NCI-H2107 treated with DMSO at 0.1 percent for 48 hours (cell line): ENCODE measurements around the gene ROBO3.

Experiments
- DNase-seq: peaks from one replicate; lab custom pipeline; 2025; ENCODE audit not compliant: unreplicated experiment; lab: John Stamatoyannopoulos, UW

The ROBO3 gene

DNA sequence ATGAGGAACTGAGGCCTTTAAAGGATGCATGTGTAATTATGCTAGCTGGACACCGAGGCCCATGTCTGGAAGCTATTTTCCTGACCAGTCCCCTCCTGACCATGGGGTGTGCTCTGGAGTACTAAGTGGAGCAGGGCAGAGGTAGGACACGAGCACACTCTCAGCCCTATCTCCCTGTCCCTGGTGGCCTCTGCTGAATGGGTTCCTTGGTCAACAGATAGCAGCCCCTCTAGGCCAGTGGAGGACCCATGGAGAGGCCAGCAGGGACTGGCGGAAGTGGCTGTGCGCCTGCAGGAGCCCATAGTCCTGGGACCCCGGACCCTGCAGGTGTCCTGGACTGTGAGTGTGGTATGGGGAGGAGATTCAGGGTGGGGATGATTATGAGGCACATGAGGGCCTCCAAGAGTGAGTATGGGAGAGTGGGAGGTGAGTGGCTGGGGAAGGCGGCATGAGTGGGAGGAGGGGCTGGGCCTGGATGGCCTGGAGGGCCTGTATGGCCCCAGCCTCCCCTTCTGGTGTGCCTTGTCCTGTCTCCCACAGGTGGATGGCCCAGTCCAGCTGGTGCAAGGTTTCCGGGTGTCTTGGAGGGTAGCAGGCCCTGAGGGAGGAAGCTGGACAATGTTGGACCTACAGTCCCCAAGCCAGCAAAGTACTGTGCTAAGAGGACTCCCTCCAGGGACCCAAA, 9.5 kb downstream of the ROBO3 start:
- DNase-seq, result no peak

DNA sequence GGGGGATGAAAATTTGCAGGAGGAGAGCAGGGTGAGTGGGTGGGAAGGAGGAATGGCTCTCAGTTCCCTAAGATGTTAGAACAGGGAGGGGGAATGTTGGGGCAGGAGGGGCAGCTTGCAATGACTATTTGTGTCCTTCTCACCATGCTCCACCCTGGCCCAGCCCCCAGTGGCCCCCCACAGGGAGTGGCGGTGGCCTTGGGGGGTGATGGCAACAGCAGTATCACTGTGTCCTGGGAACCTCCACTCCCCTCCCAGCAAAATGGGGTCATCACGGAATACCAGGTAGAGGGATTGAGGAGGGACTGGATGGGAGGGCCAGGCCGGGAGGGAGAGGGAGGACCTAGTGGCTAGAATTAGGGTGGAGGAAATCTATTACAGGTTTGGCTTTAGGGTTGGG, 10.2 kb downstream of the ROBO3 start:
- DNase-seq, result no peak

DNA sequence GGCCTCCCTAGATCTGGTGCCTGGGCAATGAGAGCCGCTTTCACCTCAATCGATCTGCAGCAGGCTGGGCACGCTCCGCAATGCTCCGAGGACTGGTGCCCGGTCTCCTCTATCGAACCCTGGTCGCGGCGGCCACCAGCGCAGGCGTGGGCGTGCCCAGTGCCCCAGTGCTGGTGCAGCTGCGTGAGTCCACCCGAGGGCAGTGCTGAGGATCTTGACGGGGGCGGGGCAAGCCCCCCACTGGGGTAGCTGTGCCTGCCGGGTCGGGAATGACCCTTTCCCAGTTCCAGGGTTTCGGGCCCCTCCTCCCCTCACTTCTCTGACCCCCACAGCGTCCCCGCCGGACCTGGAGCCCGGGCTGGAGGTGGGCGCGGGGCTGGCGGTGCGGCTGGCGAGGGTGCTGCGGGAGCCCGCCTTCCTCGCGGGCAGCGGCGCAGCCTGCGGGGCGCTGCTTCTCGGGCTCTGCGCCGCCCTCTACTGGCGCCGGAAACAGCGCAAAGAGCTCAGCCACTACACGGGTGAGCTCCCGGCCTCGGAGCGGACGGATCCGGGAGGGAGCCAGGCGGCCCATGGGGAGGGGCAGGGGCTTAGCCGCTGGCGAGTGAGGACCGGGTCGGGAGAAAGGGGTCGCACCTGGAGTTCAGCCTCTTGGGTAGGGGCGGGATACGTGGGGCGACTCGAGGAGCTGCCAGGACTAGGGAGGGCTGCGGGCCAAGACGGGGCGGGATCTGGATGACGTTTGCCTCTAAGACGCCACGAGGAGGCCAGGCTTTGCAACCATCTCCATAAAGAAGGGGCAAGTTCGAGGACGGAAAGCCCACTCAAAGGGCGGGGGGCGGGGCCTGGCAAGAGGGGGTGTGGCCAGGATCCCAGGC, 10.9 kb downstream of the ROBO3 start:
- DNase-seq, result no peak

DNA sequence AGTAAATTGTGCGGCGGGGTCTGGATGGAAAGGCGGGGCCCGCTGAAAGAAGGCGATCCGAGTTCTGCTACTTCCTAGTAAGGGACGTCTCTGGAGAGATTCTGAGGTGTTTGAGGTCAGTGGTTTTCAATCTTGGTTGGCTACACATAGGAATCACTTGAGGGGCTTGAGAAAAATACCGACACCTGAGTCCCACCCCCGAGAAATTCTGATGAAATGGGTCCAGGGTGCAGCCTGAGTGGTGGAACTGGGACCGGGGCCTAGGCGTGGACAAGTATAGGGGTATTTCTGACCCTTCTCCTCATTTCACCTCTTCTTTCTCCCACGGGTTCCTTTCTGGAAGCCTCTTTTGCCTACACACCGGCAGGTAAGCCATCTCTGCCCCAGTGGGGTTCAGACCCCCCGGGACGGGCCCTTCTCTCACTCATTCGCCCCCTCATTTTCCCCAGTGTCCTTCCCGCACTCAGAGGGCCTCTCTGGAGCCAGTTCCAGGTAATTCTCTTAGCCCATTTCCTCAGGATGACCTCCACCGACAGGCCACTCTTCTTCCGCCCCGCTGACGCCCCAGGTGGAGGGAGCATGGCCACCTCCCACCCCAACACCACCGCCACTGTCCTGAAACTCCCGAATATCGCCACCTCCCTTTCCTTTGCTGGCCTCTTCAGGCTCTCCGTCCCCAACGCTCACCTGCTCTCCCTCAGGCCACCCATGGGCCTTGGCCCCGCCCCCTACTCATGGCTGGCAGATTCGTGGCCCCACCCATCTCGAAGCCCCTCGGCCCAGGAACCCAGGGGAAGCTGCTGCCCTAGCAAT, 11.8 kb downstream of the ROBO3 start:
- no peak for DNase-seq

DNA sequence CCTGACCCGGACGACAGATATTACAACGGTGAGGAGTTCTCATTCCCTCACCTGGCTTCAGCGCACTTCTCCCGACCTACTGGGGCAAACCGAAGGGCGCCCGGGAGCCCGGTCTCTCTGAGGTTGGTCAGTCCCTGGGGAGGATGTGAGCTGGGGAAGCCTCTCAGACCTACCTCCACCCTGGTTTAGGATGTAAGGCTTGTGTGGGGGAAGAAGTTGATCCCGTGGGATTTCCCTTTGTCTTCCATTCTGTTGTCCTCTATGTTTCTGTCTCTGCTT, 12.3 kb downstream of the ROBO3 start:
- DNase-seq, result no peak

DNA sequence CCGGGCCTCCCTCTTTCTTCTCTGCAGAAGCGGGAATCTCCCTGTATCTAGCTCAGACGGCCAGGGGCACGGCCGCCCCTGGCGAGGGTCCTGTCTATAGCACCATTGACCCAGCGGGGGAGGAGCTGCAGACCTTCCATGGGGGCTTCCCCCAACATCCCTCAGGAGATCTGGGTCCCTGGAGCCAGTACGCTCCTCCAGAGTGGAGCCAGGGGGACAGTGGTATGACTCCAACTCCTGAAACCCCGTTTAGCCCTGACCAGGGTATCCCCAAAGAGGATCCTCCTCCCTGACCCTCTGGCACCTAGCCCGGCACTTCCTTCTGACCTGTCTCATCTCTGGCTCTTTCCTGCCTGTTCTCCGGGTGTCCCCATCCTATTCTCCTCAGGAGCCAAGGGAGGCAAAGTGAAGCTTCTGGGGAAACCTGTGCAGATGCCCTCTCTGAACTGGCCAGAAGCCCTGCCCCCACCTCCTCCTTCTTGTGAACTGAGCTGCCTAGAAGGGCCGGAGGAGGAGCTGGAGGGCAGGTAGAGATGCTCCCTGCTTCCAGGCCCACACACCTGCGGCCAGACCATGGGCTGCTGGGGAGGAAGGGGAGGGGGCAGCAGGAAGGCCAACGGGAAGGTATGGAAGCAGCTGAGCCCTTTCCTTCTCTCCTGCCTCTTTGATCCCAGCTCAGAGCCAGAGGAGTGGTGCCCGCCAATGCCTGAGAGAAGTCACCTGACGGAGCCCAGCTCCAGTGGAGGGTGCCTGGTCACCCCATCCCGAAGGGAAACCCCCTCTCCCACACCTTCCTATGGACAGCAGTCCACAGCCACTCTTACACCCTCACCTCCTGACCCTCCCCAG, 12.9 kb downstream of the ROBO3 start:
- DNase-seq, result no peak

DNA sequence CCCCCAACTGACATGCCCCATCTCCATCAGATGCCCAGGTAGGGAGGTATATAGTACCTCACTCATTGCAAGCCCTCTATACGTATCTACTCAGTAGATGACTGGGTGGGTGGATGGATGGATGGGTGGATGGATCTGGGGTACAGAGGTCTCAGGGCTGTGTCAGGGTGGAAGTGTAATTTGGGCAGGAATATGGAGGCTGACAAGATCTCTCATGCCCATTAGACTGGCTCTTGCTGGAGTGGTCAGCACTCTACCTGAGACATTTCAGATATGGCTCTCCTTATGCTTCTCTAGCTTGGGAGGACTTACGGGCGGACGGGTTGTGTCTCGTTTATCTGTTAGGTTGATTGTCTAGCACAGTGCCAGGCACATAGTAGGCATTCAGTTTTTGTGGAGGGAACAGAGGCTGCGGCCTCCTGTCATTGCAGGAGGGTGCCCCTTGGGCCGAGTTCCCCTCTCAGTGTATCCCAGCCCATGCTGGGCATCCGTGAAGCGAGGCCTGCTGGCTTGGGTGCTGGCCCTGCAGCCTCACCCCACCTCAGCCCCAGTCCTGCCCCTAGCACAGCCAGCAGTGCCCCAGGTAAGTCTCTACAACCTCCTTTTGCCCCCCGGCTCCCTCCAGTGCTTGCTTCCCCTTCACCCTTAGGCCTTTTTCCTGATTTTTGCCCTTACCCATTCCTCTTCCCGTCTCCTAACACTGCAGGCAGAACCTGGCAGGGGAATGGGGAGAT, 13.7 kb downstream of the ROBO3 start:
- no peak for DNase-seq

DNA sequence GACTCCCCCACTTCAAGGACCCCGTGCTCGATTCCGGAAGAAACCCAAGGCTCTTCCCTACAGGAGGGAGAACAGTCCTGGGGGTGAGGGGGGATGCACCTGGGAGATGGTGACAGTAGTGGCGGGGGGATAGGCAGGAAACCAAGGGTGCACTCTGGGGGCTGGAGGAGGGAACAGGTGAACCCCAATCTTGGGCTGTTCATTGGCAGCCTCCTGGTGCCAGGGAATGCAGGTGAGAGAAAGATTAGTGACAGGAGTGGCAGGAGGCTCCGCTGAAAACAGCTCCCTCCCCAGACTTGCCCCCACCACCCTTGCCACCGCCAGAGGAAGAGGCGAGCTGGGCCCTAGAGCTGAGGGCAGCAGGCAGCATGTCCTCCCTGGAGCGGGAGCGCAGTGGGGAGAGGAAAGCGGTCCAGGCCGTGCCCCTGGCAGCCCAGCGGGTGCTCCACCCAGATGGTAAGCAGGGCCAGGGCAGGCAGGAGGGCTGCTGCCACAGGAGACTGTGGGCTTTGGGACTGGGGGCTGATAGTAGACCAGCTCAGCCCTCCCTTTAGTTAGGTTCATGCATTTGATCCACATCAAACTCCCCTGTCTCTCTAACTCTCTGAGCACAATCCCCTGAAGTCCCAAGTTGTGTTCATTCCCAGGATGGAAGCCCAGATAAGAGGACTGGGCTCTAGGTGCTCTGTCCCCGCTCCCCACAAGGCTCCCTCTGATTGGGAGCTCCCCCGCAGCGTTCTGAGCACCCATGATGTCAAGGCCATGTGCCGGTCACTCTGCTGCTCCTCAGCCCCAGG, 14.5 kb downstream of the ROBO3 start:
- DNase-seq, result no peak

DNA sequence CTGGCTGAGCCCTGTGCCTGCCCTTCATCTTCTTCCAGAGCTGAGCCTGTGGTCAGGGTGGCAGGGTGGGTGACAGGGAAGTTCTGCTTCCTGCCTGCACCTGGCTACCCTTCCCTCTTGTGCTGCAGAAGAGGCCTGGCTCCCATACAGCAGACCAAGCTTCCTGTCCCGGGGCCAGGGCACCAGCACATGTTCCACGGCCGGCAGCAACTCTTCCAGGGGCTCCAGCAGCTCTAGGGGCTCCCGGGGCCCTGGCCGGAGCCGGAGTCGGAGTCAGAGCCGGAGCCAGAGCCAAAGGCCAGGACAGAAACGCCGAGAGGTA, 15.0 kb downstream of the ROBO3 start:
- DNase-seq, result no peak

DNA sequence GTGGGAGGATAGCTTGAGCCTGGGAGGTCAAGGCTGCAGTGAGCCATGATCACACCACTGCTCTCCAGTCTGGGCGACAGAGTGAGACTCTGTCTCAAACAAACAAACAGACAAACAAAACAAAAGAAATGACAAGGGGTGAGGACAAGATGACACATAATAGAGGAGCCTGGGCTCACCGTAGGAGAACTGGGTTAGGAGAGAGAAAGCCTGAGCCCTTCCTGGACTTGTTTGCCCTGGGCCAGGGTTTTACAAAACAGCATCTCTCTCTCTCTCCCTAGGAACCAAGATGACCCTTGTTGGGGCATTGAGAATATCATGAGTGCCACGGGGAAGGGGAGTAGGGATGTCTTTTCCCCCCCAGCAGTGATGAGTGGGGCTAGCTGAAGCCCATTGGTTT, 15.7 kb downstream of the ROBO3 start:
- no peak for DNase-seq

DNA sequence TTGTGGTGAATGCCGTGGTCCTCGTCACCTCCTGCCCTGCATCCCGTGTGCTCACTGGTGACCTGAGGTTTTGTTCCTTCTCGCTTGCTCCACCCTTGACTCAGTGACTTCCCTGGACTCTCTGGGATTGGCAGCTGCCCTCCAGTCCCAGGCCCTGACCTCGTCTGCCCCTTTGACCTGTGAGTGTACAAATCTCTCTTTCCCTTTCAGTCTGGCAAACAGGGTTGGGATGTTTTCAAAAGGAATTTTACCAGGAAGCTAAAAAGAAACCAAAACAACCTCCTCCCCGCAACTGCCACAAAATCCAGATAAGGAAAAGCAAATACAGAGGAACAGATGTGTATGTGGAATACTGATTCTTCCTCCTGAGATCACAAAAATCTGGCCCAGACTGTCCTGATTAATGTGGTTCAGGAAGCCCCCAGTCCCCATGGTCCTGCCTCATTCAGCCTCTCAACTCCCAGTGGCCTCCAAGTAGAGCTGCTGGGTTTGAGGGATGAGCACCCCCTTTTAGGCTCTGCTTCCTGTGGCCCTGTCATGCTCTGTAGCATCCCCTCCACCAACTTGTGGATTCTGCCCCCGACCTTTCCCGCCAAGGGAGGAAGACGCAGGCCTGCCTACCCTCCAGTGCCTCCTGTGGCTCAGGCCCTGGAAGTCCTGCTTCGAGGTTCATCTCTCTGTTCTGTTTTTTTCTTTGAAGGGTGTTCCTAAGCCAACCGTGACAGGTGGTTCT, 17.3 kb downstream of the ROBO3 start:
- DNase-seq, result no peak

DNA sequence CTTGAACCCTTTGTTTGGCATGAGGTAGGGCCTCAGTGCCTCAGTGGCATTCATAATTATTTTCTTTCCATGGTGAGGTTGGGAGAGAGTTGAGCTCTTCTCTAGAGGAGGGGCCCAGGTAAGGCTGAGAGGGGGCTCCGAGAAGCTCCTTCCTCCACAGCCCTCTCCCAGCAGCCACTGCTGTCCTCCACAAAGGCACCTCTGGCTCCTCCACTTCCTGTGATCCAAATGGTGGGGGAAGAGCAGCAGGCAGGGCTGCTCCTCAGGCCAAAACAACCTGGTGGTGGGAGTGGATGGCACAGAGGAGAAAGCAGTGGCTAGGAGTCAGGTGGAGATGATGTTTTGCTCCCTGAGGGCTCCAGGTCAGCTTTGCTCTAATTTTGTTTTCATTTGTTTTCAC, 19.1 kb downstream of the ROBO3 start:
- no peak for DNase-seq

DNA sequence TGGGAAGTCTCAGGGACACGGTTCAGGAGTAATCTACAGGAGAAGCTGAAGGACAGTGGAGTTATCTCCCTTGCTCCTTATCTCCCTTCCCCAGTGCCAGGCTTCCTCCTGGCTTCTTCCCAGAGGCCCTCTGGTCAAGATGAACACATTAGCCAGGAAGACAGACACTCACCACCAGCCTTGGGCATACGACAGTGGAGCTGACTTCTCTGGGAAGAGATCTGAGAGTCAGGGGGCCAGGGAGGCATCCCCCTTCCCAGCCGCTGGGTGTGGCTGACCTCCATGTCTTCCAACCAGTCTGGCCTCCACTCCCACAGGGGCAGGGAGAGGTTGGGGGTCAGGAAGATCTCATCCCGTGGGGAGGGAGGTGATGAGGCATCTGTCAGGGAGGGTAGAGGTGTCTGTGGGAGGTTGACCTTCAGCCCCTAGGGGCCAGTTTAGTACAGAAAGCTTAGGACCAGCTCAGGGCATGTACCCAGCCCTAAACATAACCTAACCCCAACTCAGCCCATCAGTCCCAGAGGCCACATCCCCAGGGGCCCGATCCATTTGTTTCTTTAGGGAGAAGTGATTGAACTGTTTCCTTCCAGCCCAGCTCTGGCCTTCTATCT, 19.7 kb downstream of the ROBO3 start:
- no peak for DNase-seq

DNA sequence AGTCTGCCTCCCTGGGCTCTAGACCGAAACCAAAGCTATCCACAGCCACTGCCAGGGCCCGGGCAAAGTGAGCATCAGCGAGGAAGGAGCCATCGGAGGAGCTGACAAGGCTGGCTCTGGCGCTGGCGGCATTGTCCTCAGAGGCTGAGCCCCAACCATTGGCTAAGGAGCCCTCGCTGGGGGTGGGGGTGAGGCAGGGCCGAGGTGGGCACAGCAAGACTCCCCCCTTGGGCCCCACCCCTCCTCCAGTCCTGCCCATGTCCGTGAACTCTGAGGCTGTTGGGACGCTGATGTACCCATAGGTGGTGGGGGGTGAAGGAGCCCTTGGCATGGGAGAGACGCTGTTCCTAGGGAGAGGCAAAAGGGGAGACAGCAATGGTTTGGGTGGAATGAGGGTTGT, 21.2 kb downstream of the ROBO3 start:
- DNase-seq, result no peak

DNA sequence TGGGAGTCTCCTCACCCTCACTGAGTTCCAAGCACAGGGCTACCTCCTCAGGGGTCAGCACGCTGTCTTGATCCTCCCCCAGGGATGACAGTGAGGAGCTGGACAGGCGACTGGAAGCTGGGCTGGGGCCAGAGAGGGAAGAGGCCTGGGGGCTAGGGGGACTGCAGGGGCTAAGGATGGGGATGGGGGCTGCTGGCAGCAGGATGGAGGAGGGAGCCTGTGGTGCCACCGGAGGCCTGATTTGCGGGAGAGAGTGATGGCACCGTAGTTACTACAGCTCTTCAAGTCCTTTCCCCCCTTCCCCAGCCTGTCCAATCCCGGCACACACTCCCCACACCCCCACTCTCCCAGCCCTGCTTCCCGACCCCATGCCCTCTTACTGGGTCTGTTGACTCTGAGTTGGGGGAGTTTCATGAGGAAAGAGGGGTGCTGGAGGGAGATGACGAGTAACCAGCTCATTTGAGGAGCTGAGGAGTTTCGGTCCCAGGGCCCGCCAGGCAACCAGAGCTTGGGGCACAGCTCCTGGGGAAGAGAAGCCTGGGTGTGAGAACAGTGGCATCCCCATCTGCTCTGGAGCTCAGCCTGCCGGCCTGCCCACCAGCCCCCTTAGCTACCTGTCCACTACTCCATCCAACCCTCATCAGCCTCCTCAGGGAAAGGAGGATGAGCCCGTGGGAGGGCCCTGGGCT, 21.9 kb downstream of the ROBO3 start:
- DNase-seq, result no peak

DNA sequence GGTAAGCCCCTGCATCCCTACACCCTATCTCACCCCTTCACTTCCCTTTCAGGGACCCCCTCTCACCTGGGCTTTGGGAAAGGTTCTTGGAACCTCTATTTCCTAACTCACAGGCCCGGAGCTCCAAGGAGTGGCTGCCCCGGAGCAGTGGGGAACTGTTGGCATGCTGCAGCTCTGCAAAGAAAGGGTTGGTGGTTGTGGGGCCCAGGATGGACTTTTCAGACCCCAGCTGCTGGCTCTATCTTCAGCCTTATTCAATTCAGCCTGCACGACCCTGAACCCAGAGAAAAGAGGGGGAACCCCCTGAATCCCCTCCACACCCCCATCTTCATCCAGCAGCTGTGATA, 22.4 kb downstream of the ROBO3 start:
- no peak for DNase-seq

DNA sequence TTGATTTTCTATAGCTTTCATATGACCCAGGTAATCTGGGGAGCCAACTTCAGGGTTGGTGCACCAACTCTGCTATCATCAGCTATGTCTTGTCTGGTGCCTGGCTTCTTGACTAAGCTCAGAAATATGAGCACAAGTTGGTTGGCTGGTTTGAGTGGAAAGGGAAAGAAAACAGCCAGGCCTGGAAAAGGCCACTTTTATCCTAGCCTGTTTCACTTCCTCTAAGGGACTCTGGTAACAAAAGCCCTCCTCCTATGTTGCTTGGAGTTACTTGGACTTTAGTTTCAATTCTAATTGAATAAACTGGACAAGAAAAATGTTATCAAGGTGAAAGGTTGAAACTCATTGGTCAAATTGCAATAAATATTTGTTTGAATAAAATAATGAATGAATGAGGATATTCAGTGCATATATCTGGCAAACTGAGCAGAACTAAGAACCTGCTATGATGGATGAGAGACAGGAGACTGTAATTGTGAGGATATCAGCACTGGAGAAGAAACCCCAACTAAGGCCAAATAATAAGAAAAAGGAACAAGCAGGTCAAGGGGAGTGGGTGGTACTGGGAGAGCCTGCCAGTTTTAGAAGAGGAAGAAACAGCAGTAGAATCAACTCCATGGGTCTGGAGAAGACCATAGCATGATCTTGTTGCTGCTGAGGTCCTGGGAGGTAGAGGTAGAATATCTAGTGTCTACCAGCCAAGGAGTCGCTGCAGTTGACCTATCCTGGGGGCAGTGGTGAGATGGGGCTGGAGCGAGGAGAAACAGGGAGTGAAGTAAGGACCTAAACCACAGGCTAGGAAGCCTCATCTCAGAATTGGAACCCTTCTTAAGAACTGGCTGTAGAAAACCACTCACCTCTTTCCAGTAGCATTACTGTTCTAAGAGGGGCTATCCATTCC, 24.2 kb downstream of the ROBO3 start:
- no peak for DNase-seq
